Bone marrow (tissue), 2 donors: ENCODE results near the gene FNDC3A.

Experiments used
- DNase-seq, 2 donors: peaks; one replicate each; lab custom pipeline; 2025; lab: John Stamatoyannopoulos, UW

The FNDC3A gene

GRCh38 chr13:49219647-49220035 lies 243.9 kb downstream of the FNDC3A start:
- no peak for DNase-seq

- peak; percentile 22 to 34 for DNase-seq
Observed at GRCh38 chr13:49220036-49220855, 244.5 kb downstream of the FNDC3A start, which contains the start of gene MLNR. Gene MLNR, plus strand, starts transcription at chr13:49220338. Its CDS starts 0 bp downstream, at chr13:49220338.

- DNase-seq = no peak
Observed at GRCh38 chr13:49220856-49221589, 245.3 kb downstream of the FNDC3A start.

GRCh38 chr13:49221590-49221965 lies 245.9 kb downstream of the FNDC3A start:
- DNase-seq = no peak

GRCh38 chr13:49225223-49226042 lies 249.7 kb downstream of the FNDC3A start:
- no peak for DNase-seq

- no peak for DNase-seq
Observed at GRCh38 chr13:49226613-49227012, 250.9 kb downstream of the FNDC3A start.

- DNase-seq = no peak
Observed at GRCh38 chr13:49234741-49235140, 259.0 kb downstream of the FNDC3A start.

- no peak for DNase-seq
Observed at GRCh38 chr13:49235856-49236431, 260.2 kb downstream of the FNDC3A start.

GRCh38 chr13:49238621-49239020 lies 262.9 kb downstream of the FNDC3A start:
- DNase-seq = no peak

- DNase-seq = peak in 1 of 2 donors; percentile 36
Observed at GRCh38 chr13:49240017-49240416, 264.3 kb downstream of the FNDC3A start.

- DNase-seq = no peak
Observed at GRCh38 chr13:49241296-49241695, 265.6 kb downstream of the FNDC3A start.

- DNase-seq = no peak
Observed at GRCh38 chr13:49245101-49245500, 269.4 kb downstream of the FNDC3A start.

- DNase-seq = peak in 1 of 2 donors; percentile 13
Observed at GRCh38 chr13:49246850-49247642, 271.3 kb downstream of the FNDC3A start.

GRCh38 chr13:49247643-49248621 lies 272.2 kb downstream of the FNDC3A start, which contains the start of gene CDADC1:
Gene CDADC1, plus strand, starts transcription at chr13:49247925. Its CDS starts 113 bp downstream, at chr13:49248038.
- peak; percentile 77 to 86 for DNase-seq

- peak in 1 of 2 donors; percentile 5 for DNase-seq
Observed at GRCh38 chr13:49248622-49249002, 272.9 kb downstream of the FNDC3A start.

GRCh38 chr13:49251326-49251725 lies 275.6 kb downstream of the FNDC3A start:
- no peak for DNase-seq

GRCh38 chr13:49253310-49253709 lies 277.6 kb downstream of the FNDC3A start:
- DNase-seq = no peak

GRCh38 chr13:49254007-49254406 lies 278.3 kb downstream of the FNDC3A start:
- peak in 1 of 2 donors; percentile 33 for DNase-seq

GRCh38 chr13:49256841-49257240 lies 281.1 kb downstream of the FNDC3A start:
- DNase-seq = no peak
